HCT116 (cell line): ENCODE data around the gene CELF1.

Experiments used
- FOSL1 ChIP-seq: IDR thresholded peaks from 2 replicates; pipeline ENCODE4 v1.6.1; 2012; ENCODE audit warnings: low read depth
- MAX ChIP-seq: IDR thresholded peaks from 2 replicates; pipeline ENCODE4 v1.6.1; 2012
- POLR2A ChIP-seq: IDR thresholded peaks from 2 replicates; pipeline ENCODE4 v1.7.0; 2011; ENCODE audit warnings: borderline replicate concordance; ENCODE audit not compliant: insufficient read depth, insufficient read length; ENCODE audit errors: extremely low read depth
- SP1 ChIP-seq: IDR thresholded peaks from 2 replicates; pipeline ENCODE4 v1.6.1; 2012; ENCODE audit warnings: low read depth
- TCF7L2 ChIP-seq: IDR thresholded peaks from 2 replicates; pipeline ENCODE4 v1.7.0; 2011; ENCODE audit warnings: borderline replicate concordance, inconsistent platforms; ENCODE audit not compliant: insufficient read depth, insufficient read length; ENCODE audit errors: extremely low read depth

- TF ChIP-seq MAX (no peak), POLR2A (no peak), TCF7L2 (no peak), FOSL1 (no peak), SP1 (no peak)
Observed at GRCh38 chr11:47446833-47447232, 106.1 kb downstream of the CELF1 start.
